Effector CD8-positive, alpha-beta T cell (primary cell): ENCODE results near the gene SLC9A3.

Experiments used
- DNase-seq: peaks from one replicate; lab custom pipeline; 2025; lab: John Stamatoyannopoulos, UW

The SLC9A3 gene

DNA sequence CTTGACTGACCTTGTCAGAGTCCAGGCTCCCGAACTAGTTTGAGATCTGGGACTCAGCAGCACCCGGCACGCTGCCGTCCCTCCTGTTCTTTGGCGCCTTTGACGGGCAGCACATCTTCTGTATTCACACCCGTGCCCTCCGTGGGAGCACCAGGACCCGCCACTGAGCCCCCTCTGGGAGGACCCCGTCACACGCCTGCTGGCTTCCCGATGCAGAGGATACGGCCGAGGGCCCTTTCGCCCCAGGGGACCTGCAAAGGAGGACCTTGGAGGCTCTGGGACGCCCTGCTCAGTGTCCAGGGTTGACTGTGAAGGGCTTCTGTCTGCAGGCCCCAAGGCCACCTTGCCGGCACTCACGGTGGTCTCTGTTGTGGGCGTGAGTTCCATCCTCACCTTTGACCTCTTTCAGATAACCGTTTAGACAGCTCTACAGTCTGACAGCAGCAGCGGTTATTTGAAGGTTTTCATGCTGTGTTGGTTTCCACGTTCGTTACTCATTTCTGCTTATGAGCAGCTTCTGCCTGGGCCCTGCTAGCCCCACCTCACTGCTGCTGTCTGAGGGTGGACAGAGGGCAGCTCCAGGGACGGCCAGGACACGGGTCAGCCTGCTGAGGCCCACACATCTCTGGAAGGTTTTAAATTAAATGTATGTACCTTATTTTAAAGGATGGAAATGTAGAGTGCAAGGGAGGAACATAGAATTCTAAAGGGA, 93.9 kb downstream of the SLC9A3 start:
- DNase-seq, result no peak

DNA sequence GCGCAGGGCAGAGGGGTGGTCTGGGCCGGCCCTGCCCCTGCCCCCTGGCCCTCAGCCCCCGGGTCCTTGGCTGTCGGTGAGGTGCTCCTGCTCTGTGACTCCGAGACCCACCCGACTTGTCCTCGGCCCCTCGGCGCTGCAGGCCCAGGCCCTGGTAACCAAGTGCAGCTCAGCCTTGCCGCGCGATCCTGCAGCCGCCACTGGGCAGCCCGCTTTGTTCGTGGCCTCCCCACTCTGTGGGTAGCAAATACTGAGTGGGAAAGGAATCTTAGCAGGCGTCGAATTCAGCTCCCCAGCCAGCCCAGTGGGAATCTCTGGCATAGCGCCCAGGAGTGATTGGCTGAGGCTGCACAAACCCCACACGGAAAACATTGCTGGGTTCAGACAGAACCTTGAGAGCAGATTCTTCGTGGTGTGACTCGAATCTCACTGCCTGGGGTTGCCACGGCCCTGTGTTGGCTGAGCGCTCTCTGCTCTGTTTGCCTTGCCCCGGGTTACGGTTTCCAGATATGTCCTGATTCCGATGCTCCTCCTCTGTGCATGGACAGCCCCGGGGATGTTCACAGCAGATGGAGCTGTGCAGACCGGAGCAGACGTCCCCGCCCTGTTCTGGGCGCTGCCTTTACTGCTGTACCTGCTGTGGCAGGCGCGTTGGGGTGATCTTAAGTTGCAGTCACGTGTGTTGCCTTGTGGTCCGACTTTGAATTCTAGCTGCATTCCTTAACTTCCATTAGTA, 94.6 kb downstream of the SLC9A3 start:
- DNase-seq, result no peak

DNA sequence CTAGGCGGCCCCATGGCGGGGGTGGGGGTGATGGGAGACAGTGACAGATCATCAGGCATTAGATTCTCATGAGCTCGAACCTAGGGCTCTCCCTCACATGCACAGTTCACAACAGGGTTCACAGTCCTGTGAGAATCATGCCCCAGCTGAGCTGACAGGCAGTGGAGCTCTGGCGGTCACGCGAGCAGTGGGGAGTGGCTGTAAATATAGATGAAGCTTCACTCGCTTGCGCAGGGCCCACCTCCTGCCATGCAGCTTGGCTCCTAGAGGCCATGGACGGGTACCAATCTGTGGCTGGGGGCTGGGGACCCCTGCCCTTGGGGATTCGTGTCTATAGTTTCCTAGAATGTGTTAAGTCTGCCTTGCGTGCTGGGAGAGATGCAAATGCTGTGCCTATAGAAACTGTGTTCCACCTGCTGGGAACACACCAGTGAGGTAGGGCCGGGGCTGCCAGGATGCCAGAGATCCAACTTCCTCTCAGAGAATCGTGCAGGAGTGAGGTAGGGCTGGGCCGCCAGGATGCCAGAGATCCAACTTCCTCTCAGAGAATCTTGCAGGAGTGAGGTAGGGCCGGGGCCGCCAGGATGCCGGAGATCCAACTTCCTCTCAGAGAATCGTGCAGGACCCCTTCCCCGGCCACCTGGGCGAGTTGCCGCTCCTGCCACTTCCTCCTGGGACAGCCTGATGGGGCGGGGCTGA, 95.3 kb downstream of the SLC9A3 start:
- no peak for DNase-seq

DNA sequence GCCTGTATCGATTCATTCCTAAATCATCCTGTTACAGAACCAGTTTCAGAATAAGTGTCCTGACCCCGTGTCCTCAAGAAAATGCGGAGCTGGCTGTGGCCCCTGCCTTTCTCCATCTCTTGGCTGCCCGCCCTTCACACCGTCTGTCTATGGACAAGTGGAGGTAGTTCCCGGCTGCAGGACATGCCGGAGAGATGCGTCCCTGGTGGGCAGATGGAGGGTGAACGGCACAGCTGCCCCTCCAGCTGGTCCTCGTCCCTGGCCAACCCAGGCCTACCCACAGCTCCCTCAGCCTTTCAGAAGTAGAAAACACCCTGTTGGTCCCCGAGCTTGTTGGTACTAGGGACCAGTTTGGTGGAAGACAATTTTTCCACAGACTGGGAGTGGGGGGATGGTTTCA, 96.0 kb downstream of the SLC9A3 start:
- DNase-seq, result no peak

DNA sequence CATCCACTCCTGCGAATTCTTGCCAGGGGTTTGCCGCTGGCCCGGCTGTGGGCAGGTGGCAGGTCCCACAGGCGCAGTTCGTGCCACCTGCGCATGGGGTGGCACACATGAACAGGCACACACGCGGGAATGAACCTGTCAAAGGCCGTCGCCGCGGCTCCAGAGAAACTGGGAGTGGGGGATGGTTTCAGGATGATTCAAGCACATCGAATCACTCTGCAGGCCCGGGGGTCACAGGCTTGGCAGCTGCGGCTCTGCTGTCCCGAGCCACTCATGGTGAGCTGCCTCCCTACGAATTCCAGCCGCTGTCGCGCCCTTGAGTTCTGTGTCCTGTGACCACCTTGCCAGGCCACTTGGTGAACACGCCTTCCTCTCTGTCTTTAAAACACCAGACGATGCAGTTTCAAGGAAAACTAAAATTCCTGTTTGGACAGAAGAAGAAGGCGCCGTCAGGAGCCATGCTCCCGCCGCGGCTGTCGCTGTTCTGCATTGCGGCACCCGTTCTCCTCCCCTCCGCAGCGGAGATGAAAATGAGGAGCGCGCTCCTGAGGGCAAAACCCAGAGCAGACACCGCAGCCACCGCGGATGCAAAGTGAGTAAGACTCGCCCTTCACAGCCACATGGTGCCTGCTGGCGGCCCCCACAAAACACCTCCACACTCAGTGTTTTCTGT, 96.7 kb downstream of the SLC9A3 start:
- DNase-seq, result no peak

DNA sequence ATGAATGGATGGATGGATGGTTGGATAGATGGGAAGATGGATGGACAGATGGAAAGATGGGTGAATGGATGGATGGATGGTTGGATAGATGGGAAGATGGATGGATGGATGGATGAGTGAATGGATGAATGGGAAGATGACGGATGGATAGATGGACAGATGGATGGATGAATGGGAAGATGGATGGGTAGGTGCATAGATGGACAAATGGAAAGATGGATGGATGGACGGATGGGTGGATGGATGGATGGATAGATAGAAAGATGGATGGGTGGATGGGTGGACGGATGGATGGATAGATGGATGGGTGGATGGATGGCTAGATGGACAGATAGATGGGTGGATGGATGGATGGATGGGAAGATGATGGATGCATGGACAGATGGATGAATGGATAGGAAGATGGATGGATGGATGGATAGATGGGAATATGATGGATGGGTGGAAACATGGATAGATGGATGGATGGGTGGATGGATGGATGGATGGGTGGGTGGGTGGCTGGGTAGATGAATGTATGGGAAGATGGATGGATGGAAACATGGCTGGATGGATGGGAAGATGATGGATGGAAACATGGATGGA, 97.8 kb downstream of the SLC9A3 start:
- DNase-seq, result no peak

DNA sequence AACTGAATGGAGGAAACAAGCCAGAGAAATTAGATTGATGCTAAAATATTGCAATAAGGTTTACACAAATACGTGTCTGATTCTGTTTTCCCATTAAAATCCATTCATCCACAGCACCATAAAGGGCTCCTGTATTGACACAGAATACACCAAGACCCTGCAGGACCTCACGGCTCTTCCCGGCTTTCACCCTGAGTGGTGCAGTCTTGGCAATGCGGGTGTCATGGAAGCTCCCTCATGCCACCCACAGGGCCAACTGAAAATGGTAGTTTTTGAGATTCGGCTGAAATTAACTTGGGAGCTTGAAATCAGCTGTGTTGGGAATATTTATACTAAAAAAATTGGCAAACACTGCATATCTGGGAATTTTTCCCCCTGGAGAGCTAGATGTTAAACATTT, 98.5 kb downstream of the SLC9A3 start:
- no peak for DNase-seq

DNA sequence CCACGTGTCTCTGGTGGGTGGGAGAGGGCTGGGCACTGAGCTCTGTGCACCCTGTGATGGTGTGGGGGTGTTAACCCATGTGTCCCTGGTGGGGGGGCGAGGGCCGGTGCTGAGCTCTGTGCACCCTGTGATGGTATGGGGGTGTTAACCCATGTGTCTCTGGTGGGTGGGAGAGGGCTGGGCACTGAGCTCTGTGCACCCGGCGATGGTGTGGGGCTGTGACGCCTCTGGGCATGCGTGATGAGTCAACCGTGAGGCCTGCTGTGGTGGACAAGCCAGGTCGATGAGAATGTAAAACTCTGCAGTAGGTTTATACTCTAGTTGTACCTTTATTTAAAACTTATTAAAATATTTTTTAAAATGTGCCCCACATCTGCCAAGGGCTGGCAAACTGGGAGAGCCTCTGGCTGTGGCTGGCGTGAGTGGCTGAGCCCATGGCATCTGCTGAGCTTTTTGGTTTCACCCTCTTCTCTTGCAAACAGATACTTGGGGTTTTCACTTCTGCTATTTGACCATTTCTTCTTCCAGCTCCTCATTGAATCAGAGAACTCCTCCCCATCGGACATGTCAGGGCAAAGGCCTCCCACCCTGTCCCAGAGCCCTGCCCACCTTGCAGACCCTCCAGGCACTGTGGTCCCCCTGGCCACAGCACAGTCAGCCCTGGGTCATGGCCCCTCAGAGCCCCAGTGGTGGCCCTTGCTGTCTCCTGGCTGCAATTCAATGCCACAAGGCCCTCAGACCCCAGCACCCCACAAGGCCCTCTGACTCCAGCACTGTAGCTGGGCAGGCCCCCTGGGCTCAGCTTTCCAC, 99.7 kb downstream of the SLC9A3 start:
- DNase-seq, result no peak

DNA sequence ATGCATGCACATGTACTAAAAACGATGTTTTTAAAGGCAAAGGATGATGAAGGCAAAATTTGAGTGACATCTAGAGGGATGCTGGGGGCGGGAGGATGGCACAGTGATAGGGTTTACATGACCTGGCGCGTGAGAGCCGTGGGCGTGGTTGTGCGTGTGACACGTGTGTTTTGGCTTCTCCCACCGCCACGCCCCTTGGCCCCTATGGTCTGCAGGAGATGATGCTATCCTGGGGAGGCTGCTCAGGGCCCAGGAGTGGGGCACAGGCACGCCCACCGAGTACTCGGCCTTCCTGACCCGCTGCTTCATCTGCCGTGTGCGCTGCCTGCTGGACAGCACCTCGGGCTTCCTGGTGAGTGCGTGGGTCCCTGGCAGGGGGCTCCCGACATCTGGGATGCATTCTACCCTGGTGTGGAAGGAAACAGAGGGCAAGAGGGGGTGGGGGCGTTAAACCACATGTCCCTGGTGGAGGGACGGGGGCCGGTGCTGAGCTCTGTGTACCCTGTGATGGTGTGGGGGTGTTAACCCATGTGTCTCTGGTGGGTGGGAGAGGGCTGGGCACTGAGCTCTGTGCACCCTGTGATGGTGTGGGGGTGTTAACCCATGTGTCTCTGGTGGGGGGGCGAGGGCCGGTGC, 100.5 kb downstream of the SLC9A3 start:
- no peak for DNase-seq

DNA sequence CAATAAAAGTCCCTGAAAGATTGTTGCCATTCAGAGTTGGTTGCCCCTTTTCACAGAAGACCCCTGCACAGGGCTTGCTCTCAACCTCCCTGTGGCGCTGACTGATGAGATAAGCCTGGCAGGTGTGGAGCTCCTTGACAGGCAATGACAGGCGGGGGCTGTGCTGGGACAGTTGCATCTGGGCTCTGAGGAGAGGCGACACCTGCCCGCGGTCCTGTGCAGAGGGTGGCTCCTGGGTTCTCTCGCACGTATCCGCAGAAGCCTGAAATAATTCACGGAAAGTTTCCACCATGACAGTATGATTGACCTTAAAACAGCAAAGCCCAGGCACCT, 101.0 kb downstream of the SLC9A3 start:
- DNase-seq, result no peak

DNA sequence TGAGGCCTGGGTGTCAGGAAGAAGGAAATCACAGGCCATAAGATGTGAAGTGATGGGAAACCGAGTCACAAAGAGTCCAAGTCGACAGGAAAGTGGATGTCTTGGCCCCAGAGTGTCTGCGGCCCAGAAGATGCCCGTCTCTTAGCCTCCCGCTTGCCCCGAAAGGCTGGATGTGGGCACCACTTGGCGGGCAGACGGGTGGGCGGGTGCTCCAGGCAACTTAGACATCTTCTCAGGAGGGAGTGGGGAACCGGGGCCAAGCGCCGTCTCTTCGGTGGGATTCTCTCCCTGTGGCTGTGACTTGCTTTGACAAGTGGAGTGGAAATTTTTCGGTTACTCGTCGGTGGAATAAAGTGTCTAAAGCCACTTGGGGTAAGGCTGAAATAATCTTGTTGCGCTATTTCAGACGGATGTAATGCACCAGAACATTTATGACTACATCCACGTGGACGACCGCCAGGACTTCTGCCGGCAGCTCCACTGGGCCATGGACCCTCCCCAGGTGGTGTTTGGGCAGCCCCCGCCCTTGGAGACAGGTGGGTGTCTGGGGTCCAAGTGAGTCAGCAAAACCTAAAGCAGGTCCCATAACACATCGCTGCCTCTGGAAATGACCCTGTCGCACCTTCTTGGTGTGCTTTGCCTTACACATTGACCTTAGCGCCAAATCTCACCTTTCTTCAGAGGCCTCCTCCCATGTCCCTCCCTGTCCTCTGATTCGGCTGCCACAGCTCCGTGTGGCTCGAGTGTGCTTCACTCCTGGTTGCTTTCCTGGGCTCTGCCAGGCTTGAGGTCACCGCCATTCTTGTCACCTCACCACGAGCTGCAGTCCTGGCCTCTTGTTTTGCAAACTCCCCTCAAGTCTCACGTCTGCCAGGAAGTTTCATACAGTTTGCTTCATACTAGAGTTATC, 101.7 kb downstream of the SLC9A3 start:
- no peak for DNase-seq

DNA sequence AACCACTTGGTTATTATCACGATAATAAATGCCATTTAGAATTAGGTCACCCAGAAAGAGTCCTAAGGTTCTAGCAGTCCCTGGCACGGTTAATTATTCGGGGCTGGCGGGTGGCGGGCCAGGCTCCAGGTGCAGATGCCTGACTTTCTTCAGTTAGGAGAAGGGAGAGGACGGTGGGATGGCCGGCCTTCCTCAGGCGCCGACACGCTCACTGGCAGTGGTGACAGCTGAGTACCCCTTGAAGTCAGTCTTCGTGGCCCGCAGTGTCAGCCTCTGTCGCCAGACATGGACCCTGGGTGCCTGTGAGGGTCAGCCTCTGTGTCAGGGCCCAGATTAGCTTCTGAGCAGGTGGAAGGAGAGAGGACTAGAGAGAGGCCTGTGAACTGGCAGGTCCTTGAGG, 102.3 kb downstream of the SLC9A3 start:
- DNase-seq, result no peak

DNA sequence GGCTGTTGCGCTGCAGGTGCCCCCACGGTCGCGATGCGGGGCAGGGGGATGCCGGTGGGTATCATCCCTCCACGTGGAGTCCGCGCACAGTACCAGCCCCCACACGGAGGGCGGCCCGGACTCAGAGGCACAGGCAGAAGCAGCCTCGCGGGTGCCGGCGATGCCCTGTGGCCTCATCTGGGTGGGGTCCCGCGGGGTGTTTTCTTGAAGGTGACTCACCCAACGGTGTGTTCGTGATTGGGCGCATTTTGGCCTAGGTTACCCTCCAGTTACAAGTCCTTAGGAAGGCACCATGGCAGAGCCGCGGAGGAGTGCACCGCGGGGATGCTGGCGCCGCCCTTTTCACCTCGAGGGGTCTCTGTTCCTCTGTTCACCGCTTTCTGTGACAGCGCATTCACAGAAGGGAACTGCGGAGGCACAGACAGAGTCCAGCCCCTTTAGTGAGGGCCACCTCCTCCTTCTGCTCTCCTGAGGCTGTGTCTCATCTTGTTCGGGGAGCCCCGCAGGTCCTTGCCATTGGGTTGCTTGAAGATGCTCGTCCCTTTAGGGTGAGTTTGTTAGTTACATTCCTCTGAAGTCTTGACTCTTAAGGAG, 102.9 kb downstream of the SLC9A3 start:
- no peak for DNase-seq

DNA sequence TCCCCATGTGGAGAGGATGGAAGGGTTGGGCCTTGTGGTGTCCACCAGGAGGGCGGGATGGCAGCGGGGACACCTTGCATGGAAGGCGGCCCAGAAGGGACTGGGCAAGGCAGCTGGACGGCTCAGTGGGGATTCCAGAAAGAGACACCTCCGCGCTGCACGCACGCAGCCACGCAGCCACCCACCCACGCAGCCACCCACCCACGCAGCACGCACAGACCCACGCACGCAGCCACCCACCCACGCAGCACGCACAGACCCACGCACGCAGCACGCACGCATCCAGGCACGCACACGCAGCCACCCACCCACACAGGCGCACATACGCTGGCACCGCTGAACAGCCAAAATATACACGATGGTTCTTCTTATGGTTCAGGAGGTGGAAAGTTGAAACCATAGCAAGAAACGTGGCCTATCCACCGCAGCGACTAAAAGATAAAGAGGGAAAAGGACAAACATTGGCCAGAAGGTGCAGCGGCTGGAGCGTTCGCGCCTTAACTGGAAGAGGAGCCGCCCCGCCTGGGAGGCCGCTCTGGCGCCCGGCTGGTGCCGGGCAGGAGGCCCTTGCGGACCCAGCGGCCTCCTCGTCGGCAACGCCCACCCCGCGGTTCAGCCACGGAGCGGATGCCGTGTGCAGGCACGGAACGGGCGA, 103.5 kb downstream of the SLC9A3 start:
- no peak for DNase-seq
